Panc1 (cell line): ENCODE results near the gene PTPRK. TPM values are rescaled to one million over a fixed set of nuclear protein-coding genes. Genes with fewer than 3 reads are reported as not detected.

Experiments
- ATAC-seq: fragments of 200-7000 bp; cut with Tn5 transposase; 2 replicates; pipeline ENCODE4 v1.9.1; 2020; ENCODE audit warnings: mild to moderate bottlenecking, moderate library complexity
- BruUV-seq: library from RNA; stranded (reverse); fragments of 400-500 nt; replicated peaks from 2 replicates; lab custom pipeline; 2021; lab: Mats Ljungman, UMichigan
- CTCF ChIA-PET: fragments of 300-600 bp; sonication (Branson Sonifier 250); formaldehyde crosslinking; loops from one replicate; lab custom pipeline; 2022; ENCODE audit warnings: antibody characterized with exemption; lab: Charles Lee
- POLR2A ChIA-PET: fragments of 300-600 bp; sonication (Branson Sonifier 250); formaldehyde crosslinking; loops from one replicate; lab custom pipeline; 2022; ENCODE audit warnings: antibody characterized with exemption; lab: Charles Lee
- DNase-seq: peaks from one replicate; pipeline ENCODE4 v3.0.0-alpha.2; 2010; ENCODE audit warnings: low read depth, low spot score
- H3K27ac ChIP-seq: 2 replicates; pipeline ENCODE4 v1.5.1; 2011; ENCODE audit warnings: mild to moderate bottlenecking, low read length, inconsistent platforms
- H3K27me3 ChIP-seq: fragments of 200-500 bp; sonication (Bioruptor generic); 2 replicates; pipeline ENCODE4 v1.6.0; 2014; ENCODE audit warnings: low read length, inconsistent platforms; ENCODE audit not compliant: control insufficient read depth, insufficient read depth
- H3K36me3 ChIP-seq: fragments of 200-500 bp; sonication (Bioruptor generic); 2 replicates; pipeline ENCODE4 v1.5.1; 2014; ENCODE audit warnings: inconsistent platforms, mild to moderate bottlenecking, low read length, moderate library complexity; ENCODE audit not compliant: control insufficient read depth, insufficient read depth
- H3K4me1 ChIP-seq: 2 replicates; pipeline ENCODE4 v1.5.1; 2011; ENCODE audit warnings: inconsistent platforms, mild to moderate bottlenecking, low read length, moderate library complexity; ENCODE audit not compliant: control insufficient read depth, insufficient read depth
- H3K4me3 ChIP-seq, 2 experiments: 2 replicates each; pipeline ENCODE4 v1.5.1; 2011 to 2012; ENCODE audit warnings: low read depth in 2 of 2, low read length in 2 of 2, mild to moderate bottlenecking in 2 of 2, inconsistent platforms in 1 of 2, moderate library complexity in 1 of 2
- H3K9me3 ChIP-seq: fragments of 200-500 bp; sonication (Bioruptor generic); 2 replicates; pipeline ENCODE4 v1.5.1; 2014; ENCODE audit warnings: low read depth, mild to moderate bottlenecking, inconsistent platforms, low read length, moderate library complexity; ENCODE audit not compliant: control insufficient read depth, insufficient read depth
- POLR2AphosphoS5 ChIP-seq: IDR thresholded peaks from 2 replicates; pipeline ENCODE4 v1.6.1; 2012; ENCODE audit warnings: mild to moderate bottlenecking, low read depth, low read length, moderate library complexity
- SIN3A ChIP-seq: IDR thresholded peaks from 2 replicates; pipeline ENCODE4 v1.6.1; 2012; ENCODE audit warnings: low read depth, mild to moderate bottlenecking, low read length, moderate library complexity, borderline replicate concordance; ENCODE audit not compliant: insufficient read depth
- TCF7L2 ChIP-seq: IDR thresholded peaks from 2 replicates; pipeline ENCODE4 v1.6.1; 2011; ENCODE audit warnings: mild to moderate bottlenecking, low read depth, low read length, inconsistent platforms
- in situ Hi-C: cut with HindIII; loops from 2 replicates; pipeline ENCODE4 v1.10.0; 2016; ENCODE audit warnings: low sequenced_read_pairs, low pct_unique_long_range_greater_than_20kb
- intact Hi-C: fragments of 100-400 bp; cut with micrococcal nuclease; formaldehyde crosslinking; loops from one replicate; pipeline ENCODE4 v1.10.0; 2022; ENCODE audit not compliant: unreplicated experiment
- total RNA-seq: library from RNA; stranded (reverse); gene quantifications from one replicate; pipeline ENCODE4 v1.2.1, GENCODE V29; 2021; ENCODE audit not compliant: unreplicated experiment
- TF ChIP-seq, protein P1 (sequence below), 2 experiments: IDR thresholded peaks; 2 replicates each; pipeline ENCODE4 v1.6.1; 2011 to 2012; ENCODE audit warnings: low read depth in 2 of 2, control low read depth in 1 of 2, low read length in 1 of 2, mild to moderate bottlenecking in 1 of 2, moderate library complexity in 1 of 2; ENCODE audit not compliant: insufficient read depth in 1 of 2
- TF ChIP-seq, protein P2 (sequence below): fragments of 450-650 bp; IDR thresholded peaks from 2 replicates; pipeline ENCODE4 v1.5.1; 2017; ENCODE audit warnings: mild to moderate bottlenecking

Gene PTPRK
- total RNA-seq, 1 experiment from 2014 or later: 61.8 TPM

DNA sequence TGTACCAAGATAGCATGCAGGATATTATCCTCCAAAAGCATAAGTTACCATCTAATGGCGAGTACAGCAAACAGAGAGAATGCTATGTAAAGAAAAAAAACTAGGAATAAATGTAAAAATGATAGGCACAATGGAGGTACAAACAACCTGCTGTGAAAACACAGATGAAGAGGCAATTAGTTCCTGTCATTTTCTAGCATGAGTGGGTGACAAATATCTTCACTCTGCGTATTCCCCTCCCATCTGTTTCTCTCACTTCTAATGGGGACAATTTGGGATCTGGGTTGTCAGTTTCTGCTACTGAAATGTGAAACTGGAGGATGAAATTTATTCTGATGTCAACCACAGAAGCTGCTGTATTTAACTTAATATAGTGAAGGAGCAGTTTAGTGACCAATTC is 11.7 kb upstream of the PTPRK start:
- in situ Hi-C loops (no loop called here), intact Hi-C loops (no loop called here)
- ChIA-PET CTCF (no interaction called here), POLR2A (no interaction called here)
- no peaks in the 10 kb centered on the region for H3K4me1 ChIP-seq
- H3K27me3 ChIP-seq: no peaks in the 10 kb centered on the region
- no peak overlapping the region for H3K27ac ChIP-seq
- H3K36me3 ChIP-seq: no peaks in the 10 kb centered on the region
- TF ChIP-seq POLR2AphosphoS5 (no peak), SIN3A (no peak), TCF7L2 (no peak)
- TF ChIP-seq, protein P1, sequence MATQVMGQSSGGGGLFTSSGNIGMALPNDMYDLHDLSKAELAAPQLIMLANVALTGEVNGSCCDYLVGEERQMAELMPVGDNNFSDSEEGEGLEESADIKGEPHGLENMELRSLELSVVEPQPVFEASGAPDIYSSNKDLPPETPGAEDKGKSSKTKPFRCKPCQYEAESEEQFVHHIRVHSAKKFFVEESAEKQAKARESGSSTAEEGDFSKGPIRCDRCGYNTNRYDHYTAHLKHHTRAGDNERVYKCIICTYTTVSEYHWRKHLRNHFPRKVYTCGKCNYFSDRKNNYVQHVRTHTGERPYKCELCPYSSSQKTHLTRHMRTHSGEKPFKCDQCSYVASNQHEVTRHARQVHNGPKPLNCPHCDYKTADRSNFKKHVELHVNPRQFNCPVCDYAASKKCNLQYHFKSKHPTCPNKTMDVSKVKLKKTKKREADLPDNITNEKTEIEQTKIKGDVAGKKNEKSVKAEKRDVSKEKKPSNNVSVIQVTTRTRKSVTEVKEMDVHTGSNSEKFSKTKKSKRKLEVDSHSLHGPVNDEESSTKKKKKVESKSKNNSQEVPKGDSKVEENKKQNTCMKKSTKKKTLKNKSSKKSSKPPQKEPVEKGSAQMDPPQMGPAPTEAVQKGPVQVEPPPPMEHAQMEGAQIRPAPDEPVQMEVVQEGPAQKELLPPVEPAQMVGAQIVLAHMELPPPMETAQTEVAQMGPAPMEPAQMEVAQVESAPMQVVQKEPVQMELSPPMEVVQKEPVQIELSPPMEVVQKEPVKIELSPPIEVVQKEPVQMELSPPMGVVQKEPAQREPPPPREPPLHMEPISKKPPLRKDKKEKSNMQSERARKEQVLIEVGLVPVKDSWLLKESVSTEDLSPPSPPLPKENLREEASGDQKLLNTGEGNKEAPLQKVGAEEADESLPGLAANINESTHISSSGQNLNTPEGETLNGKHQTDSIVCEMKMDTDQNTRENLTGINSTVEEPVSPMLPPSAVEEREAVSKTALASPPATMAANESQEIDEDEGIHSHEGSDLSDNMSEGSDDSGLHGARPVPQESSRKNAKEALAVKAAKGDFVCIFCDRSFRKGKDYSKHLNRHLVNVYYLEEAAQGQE (IDR thresholded peaks at IDR 0.05; ENCODE audit: insufficient read depth in 1 of 2, low read depth in 2 of 2, low read length in 1 of 2): no peak
- TF ChIP-seq, protein P2, sequence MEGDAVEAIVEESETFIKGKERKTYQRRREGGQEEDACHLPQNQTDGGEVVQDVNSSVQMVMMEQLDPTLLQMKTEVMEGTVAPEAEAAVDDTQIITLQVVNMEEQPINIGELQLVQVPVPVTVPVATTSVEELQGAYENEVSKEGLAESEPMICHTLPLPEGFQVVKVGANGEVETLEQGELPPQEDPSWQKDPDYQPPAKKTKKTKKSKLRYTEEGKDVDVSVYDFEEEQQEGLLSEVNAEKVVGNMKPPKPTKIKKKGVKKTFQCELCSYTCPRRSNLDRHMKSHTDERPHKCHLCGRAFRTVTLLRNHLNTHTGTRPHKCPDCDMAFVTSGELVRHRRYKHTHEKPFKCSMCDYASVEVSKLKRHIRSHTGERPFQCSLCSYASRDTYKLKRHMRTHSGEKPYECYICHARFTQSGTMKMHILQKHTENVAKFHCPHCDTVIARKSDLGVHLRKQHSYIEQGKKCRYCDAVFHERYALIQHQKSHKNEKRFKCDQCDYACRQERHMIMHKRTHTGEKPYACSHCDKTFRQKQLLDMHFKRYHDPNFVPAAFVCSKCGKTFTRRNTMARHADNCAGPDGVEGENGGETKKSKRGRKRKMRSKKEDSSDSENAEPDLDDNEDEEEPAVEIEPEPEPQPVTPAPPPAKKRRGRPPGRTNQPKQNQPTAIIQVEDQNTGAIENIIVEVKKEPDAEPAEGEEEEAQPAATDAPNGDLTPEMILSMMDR: no peak
- H3K4me3 ChIP-seq: no peak overlapping the region
- no peak for DNase-seq
- ATAC-seq: no peak
- BruUV-seq: no TSS peak
- H3K9me3 ChIP-seq: no peaks in the 10 kb centered on the region

DNA sequence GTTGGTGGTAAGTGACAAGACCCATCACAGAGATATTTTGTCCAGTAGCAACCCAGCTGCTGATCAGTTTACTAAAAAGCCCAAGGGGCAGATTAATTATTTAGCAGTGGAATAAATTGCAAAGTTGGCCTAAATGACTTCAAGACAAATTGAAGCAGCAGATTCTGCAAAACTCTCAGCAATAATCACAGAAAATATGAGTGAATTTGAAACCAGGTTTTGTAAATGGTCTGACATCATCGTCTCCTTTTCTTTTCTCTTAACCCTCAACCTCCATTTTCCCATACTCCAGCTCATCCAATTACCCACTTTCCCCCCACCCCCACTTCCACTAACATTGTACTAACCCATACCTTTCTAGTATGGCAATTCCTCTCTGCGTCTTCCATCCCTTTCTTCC is 11.3 kb upstream of the PTPRK start:
- no peaks in the 10 kb centered on the region for H3K36me3 ChIP-seq
- H3K4me1 ChIP-seq: no peaks in the 10 kb centered on the region
- CTCF ChIA-PET: no interaction called here
- in situ Hi-C loops (no loop called here), intact Hi-C loops (no loop called here)
- H3K4me3 ChIP-seq: no peak overlapping the region
- H3K27ac ChIP-seq: no peak overlapping the region
- POLR2A ChIA-PET: no interaction called here
- DNase-seq: no peak
- TF ChIP-seq POLR2AphosphoS5 (no peak), SIN3A (no peak), TCF7L2 (no peak)
- TF ChIP-seq, protein P1 (IDR thresholded peaks at IDR 0.05; ENCODE audit: insufficient read depth in 1 of 2, low read depth in 2 of 2, low read length in 1 of 2): no peak
- TF ChIP-seq, protein P2: no peak
- H3K9me3 ChIP-seq: no peaks in the 10 kb centered on the region
- H3K27me3 ChIP-seq: no peaks in the 10 kb centered on the region
- no TSS peak for BruUV-seq
- no peak for ATAC-seq
